Measurements from ENCODE around the gene CDK4. TPM values are rescaled to one million over a fixed set of nuclear protein-coding genes. Genes with fewer than 3 reads are reported as not detected.
A peak's percentile ranks its signal among the peaks of the same experiment; 100 is the strongest.

Gene CDK4
- total and polyA plus RNA-seq, 2 of the 13 experiments (the other 11 are each of a cell fraction or from before 2014, with no cell fraction given): 191 to 209 TPM

- TF ChIP-seq ZNF879 (CRISPR knock-in tag; IDR thresholded peaks at IDR 0.05): no peak
- TF ChIP-seq ARNTL (CRISPR knock-in tag; IDR thresholded peaks at IDR 0.05): no peak
- no peak for TF ChIP-seq POGK (CRISPR knock-in tag; conservative IDR thresholded peaks at IDR 0.05)
- no peak for TF ChIP-seq RFXANK (CRISPR knock-in tag; IDR thresholded peaks at IDR 0.05)
- TF ChIP-seq ZFP1 (CRISPR knock-in tag; IDR thresholded peaks at IDR 0.05): no peak
- TF ChIP-seq REST (IDR thresholded peaks at IDR 0.05; ENCODE audit: borderline replicate concordance in 1 of 2, low read depth in 1 of 2, low read length in 2 of 2): no peak
- no peak for TF ChIP-seq ZNF3 (CRISPR knock-in tag; IDR thresholded peaks at IDR 0.05)
- TF ChIP-seq YY1 (IDR thresholded peaks at IDR 0.05; ENCODE audit: insufficient read depth, insufficient replicate concordance, low read depth, low read length): peak; percentile 66
- TF ChIP-seq ZNF235 (CRISPR knock-in tag; IDR thresholded peaks at IDR 0.05; ENCODE audit: borderline replicate concordance): no peak
- peak; percentile 84 to 92 for TF ChIP-seq HMGXB4 (CRISPR knock-in tag; IDR thresholded peaks at IDR 0.05; ENCODE audit: borderline replicate concordance in 1 of 2, low read depth in 1 of 2)
- peak; percentile 68; the same call in 1 of the 2 replicates for TF ChIP-seq ZNF12 (CRISPR knock-in tag; IDR thresholded peaks at IDR 0.05)
- TF ChIP-seq WIZ (CRISPR knock-in tag; IDR thresholded peaks at IDR 0.05): no peak
- TF ChIP-seq NFKB2 (CRISPR knock-in tag; IDR thresholded peaks at IDR 0.05; ENCODE audit: borderline replicate concordance): no peak; the same call in 1 of the 2 replicates
- TF ChIP-seq ZNF768 (CRISPR knock-in tag; IDR thresholded peaks at IDR 0.05): peak; percentile 12; the same call in 1 of the 2 replicates
- TF ChIP-seq HDAC2 (CRISPR knock-in tag; IDR thresholded peaks at IDR 0.05): peak; percentile 53; the same call in 1 of the 2 replicates
- TF ChIP-seq ZNF225 (CRISPR knock-in tag; IDR thresholded peaks at IDR 0.05): no peak
- no peak for TF ChIP-seq NFE2L2 (IDR thresholded peaks at IDR 0.05; ENCODE audit: low read length)
- TF ChIP-seq ERF (CRISPR knock-in tag; IDR thresholded peaks at IDR 0.05): no peak
- TF ChIP-seq NFYC (CRISPR knock-in tag; IDR thresholded peaks at IDR 0.05): no peak
- no peak for TF ChIP-seq EP300 (IDR thresholded peaks at IDR 0.05; ENCODE audit: low read depth in 2 of 2, low read length in 2 of 2)
- TF ChIP-seq EP300 (CRISPR knock-in tag; IDR thresholded peaks at IDR 0.05; ENCODE audit: borderline replicate concordance): no peak
- TF ChIP-seq U2AF2 (IDR thresholded peaks at IDR 0.05; ENCODE audit: low read depth, low read length): no peak
- TF ChIP-seq MTA1 (CRISPR knock-in tag; IDR thresholded peaks at IDR 0.05; ENCODE audit: borderline replicate concordance): peak; percentile 32; the same call in 1 of the 2 replicates
- TF ChIP-seq NCOA2 (CRISPR knock-in tag; IDR thresholded peaks at IDR 0.05): no peak
Observed at GRCh38 chr12:57756406-57757341, 4.6 kb upstream of the CDK4 start (continued).
